Frontal cortex (tissue), 4 donors: ENCODE measurements around the gene AMOTL1. TPM values are rescaled to one million over a fixed set of nuclear protein-coding genes. Genes with fewer than 3 reads are reported as not detected.

Experiments used
- DNase-seq, 2 donors: peaks; one replicate each; pipeline ENCODE4 v3.0.0; 2012; ENCODE audit warnings: low spot score in 2 of 2
- FAIRE-seq: peaks from 2 replicates; lab custom pipeline; 2012; peaks lifted over from hg19 to GRCh38; lab: Jason Lieb, UNC
- total RNA-seq: library from RNA; depleted of rRNA; stranded (reverse); fragments of >200 nt; gene quantifications from one replicate; pipeline ENCODE4 v1.2.3, GENCODE V29; 2014
- donor health status: control.
- donor health status: control.
- donor health status: control.

Gene AMOTL1
- total RNA-seq, 1 donor from 2014 or later, result 35.5 TPM

GRCh38 chr11:94868468-94868867 is 100.3 kb downstream of the AMOTL1 start:
- FAIRE-seq (no peak), DNase-seq (no peak)

- FAIRE-seq (no peak), DNase-seq (no peak)
Measured at GRCh38 chr11:94869186-94869585, 101.0 kb downstream of the AMOTL1 start.

GRCh38 chr11:94870422-94870821 is 102.3 kb downstream of the AMOTL1 start:
- FAIRE-seq (no peak), DNase-seq (no peak)

- FAIRE-seq (no peak), DNase-seq (no peak)
Measured at GRCh38 chr11:94871491-94872185, 103.5 kb downstream of the AMOTL1 start.

GRCh38 chr11:94873916-94874540 is 105.9 kb downstream of the AMOTL1 start:
- FAIRE-seq (no peak), DNase-seq (no peak)

- FAIRE-seq (no peak), DNase-seq (no peak)
Measured at GRCh38 chr11:94876222-94876621, 108.1 kb downstream of the AMOTL1 start.

- DNase-seq (peak; percentile 29 to 76), FAIRE-seq (no peak)
Measured at GRCh38 chr11:94876645-94877442, 108.7 kb downstream of the AMOTL1 start.

GRCh38 chr11:94877443-94878200 is 109.5 kb downstream of the AMOTL1 start:
- FAIRE-seq, result no peak
- no peak for DNase-seq

- DNase-seq, result no peak
- FAIRE-seq, result no peak
Measured at GRCh38 chr11:94879006-94879405, 110.8 kb downstream of the AMOTL1 start.

- DNase-seq, result no peak
- FAIRE-seq, result no peak
Measured at GRCh38 chr11:94880216-94880615, 112.1 kb downstream of the AMOTL1 start.

GRCh38 chr11:94882931-94883330 is 114.8 kb downstream of the AMOTL1 start:
- FAIRE-seq (no peak), DNase-seq (no peak)

GRCh38 chr11:94883878-94884277 is 115.7 kb downstream of the AMOTL1 start:
- FAIRE-seq (no peak), DNase-seq (no peak)

GRCh38 chr11:94884376-94884775 is 116.2 kb downstream of the AMOTL1 start:
- no peak for FAIRE-seq
- DNase-seq, result no peak

GRCh38 chr11:94885133-94885532 is 117.0 kb downstream of the AMOTL1 start:
- DNase-seq (no peak), FAIRE-seq (no peak)

GRCh38 chr11:94885581-94885980 is 117.4 kb downstream of the AMOTL1 start:
- DNase-seq (no peak), FAIRE-seq (no peak)

GRCh38 chr11:94888204-94888603 is 120.0 kb downstream of the AMOTL1 start:
- no peak for FAIRE-seq
- no peak for DNase-seq

- no peak for FAIRE-seq
- DNase-seq, result no peak
Measured at GRCh38 chr11:94895451-94895850, 127.3 kb downstream of the AMOTL1 start.

- DNase-seq (no peak), FAIRE-seq (no peak)
Measured at GRCh38 chr11:94895971-94896370, 127.8 kb downstream of the AMOTL1 start.

- peak; percentile 40 for FAIRE-seq
Measured at GRCh38 chr11:94897330-94897768, 129.2 kb downstream of the AMOTL1 start.

GRCh38 chr11:94907226-94907625 is 139.1 kb downstream of the AMOTL1 start:
- DNase-seq (no peak), FAIRE-seq (no peak)

More at GRCh38 chr11:94897330-94897768, 129.2 kb downstream of the AMOTL1 start:
- peak in 1 of 2 donors; percentile 35 for DNase-seq
